H1 (cell line): Measurements from ENCODE around the gene CELF2. TPM values are rescaled to one million over a fixed set of nuclear protein-coding genes. Genes with fewer than 3 reads are reported as not detected.

ENCODE experiments used
- CTCF ChIA-PET: fragments of 300-600 bp; sonication (Branson Sonifier 250); formaldehyde crosslinking; loops from one replicate; lab custom pipeline; 2021; ENCODE audit not compliant: partially characterized antibody; lab: Charles Lee
- POLR2A ChIA-PET: fragments of 300-600 bp; sonication (Branson Sonifier 250); formaldehyde crosslinking; loops from one replicate; lab custom pipeline; 2021; ENCODE audit warnings: inconsistent platforms; ENCODE audit not compliant: partially characterized antibody; lab: Charles Lee
- DNase-seq, 2 experiments: peaks; one replicate each; pipeline versions ENCODE4 v3.0.0 to v3.0.0-alpha.2; 2010 to 2022; ENCODE audit warnings: low spot score in 2 of 2, low read depth in 1 of 2, mixed read lengths in 1 of 2
- FAIRE-seq: peaks from 2 replicates; lab custom pipeline; 2011; peaks lifted over from hg19 to GRCh38; lab: Jason Lieb, UNC
- H2AFZ ChIP-seq: 2 replicates; pipeline ENCODE4 v1.8.1; 2012; ENCODE audit warnings: low read length, inconsistent platforms
- H2AK5ac ChIP-seq: 2 replicates; pipeline ENCODE4 v1.6.1; 2013; ENCODE audit warnings: low read depth, low read length
- H2BK120ac ChIP-seq: replicated peaks from 2 replicates; pipeline ENCODE3; 2013; ENCODE audit warnings: low read depth, low read length, inconsistent platforms
- H2BK12ac ChIP-seq: 2 replicates; pipeline ENCODE4 v1.6.1; 2013; ENCODE audit warnings: low read depth, low read length
- H2BK15ac ChIP-seq: 2 replicates; pipeline ENCODE4 v1.6.1; 2013; ENCODE audit warnings: low read length
- H2BK20ac ChIP-seq: 2 replicates; pipeline ENCODE4 v1.6.1; 2013; ENCODE audit warnings: low read length
- H2BK5ac ChIP-seq: 2 replicates; pipeline ENCODE4 v1.6.1; 2013; ENCODE audit warnings: low read depth, low read length
- H3K14ac ChIP-seq: 2 replicates; pipeline ENCODE4 v1.6.1; 2013; ENCODE audit warnings: inconsistent platforms; ENCODE audit not compliant: insufficient read length
- H3K18ac ChIP-seq: 2 replicates; pipeline ENCODE4 v1.6.1; 2013; ENCODE audit warnings: low read length; ENCODE audit errors: extremely low read depth
- H3K23ac ChIP-seq: 2 replicates; pipeline ENCODE4 v1.6.1; 2013; ENCODE audit warnings: inconsistent platforms; ENCODE audit not compliant: insufficient read length
- H3K23me2 ChIP-seq: 2 replicates; pipeline ENCODE4 v1.6.1; 2013; ENCODE audit warnings: low read depth, low read length
- H3K27ac ChIP-seq: 2 replicates; pipeline ENCODE4 v1.6.1; 2011; ENCODE audit warnings: low read depth, low read length, inconsistent platforms
- H3K27me3 ChIP-seq, 4 experiments: replicated peaks in 1 of 4; 1 replicate in 1 of 4; 2 replicates in 3 of 4; pipeline versions ENCODE4 v1.6.1 to v1.8.1; 2011 to 2013; ENCODE audit warnings: low read length in 3 of 4, mild to moderate bottlenecking in 3 of 4, inconsistent platforms in 2 of 4, mixed read lengths in 2 of 4, moderate library complexity in 1 of 4; ENCODE audit not compliant: control insufficient read depth in 3 of 4, insufficient read depth in 3 of 4; ENCODE audit errors: extremely low read depth in 1 of 4
- H3K36me3 ChIP-seq, 4 experiments: 2 replicates each; pipeline versions ENCODE4 v1.6.1 to v1.8.1; 2011 to 2013; ENCODE audit warnings: mild to moderate bottlenecking in 4 of 4, low read length in 3 of 4, moderate library complexity in 2 of 4, control low read depth in 1 of 4, inconsistent platforms in 1 of 4; ENCODE audit not compliant: insufficient read depth in 4 of 4, control insufficient read depth in 2 of 4
- H3K4ac ChIP-seq: replicated peaks from 2 replicates; pipeline ENCODE3; 2013; ENCODE audit warnings: low read length, low read depth, mixed read lengths, inconsistent platforms; ENCODE audit not compliant: insufficient read length
- H3K4me1 ChIP-seq, 4 experiments: replicated peaks in 1 of 4; 1 replicate in 1 of 4; 2 replicates in 3 of 4; pipeline versions ENCODE4 v1.6.1 to v1.8.1; 2011 to 2013; ENCODE audit warnings: low read length in 3 of 4, inconsistent platforms in 2 of 4, mixed read lengths in 1 of 4; ENCODE audit not compliant: insufficient read depth in 4 of 4, control insufficient read depth in 3 of 4
- H3K4me2 ChIP-seq, 2 experiments: 2 replicates each; pipeline versions ENCODE4 v1.6.1 to v1.8.1; 2011 to 2013; ENCODE audit warnings: low read depth in 2 of 2, low read length in 2 of 2, control low read depth in 1 of 2, inconsistent platforms in 1 of 2, mild to moderate bottlenecking in 1 of 2; ENCODE audit not compliant: insufficient read depth in 1 of 2
- H3K4me3 ChIP-seq, 4 experiments: fragments of 200-600, 300-600 bp in 1 of 4; sonication (generic), shearing (Covaris generic), sonication (Bioruptor Twin) in 1 of 4; 2 replicates each; pipeline versions ENCODE4 v1.5.1 to v1.8.1; 2011 to 2016; ENCODE audit warnings: low read length in 4 of 4, low read depth in 3 of 4, control low read depth in 2 of 4, inconsistent platforms in 2 of 4, mild to moderate bottlenecking in 2 of 4, mixed read lengths in 1 of 4, moderate library complexity in 1 of 4; ENCODE audit not compliant: insufficient read depth in 2 of 4; ENCODE audit errors: extremely low read depth in 1 of 4
- H3K56ac ChIP-seq: replicated peaks from 2 replicates; pipeline ENCODE3; 2013; ENCODE audit warnings: low read depth, mild to moderate bottlenecking, mixed read lengths, low read length, inconsistent platforms; ENCODE audit not compliant: insufficient read length
- H3K79me1 ChIP-seq: 2 replicates; pipeline ENCODE4 v1.6.1; 2013; ENCODE audit warnings: low read depth, low read length, control low read depth
- H3K79me2 ChIP-seq, 2 experiments: 2 replicates each; pipeline versions ENCODE4 v1.6.1 to v1.8.1; 2012 to 2013; ENCODE audit warnings: low read length in 2 of 2, mild to moderate bottlenecking in 2 of 2, inconsistent platforms in 1 of 2; ENCODE audit not compliant: insufficient read depth in 2 of 2, control insufficient read depth in 1 of 2
- H3K9ac ChIP-seq, 4 experiments: replicated peaks in 1 of 4; 1 replicate in 1 of 4; 2 replicates in 3 of 4; pipeline versions ENCODE4 v1.6.1 to v1.8.1; 2011 to 2013; ENCODE audit warnings: low read depth in 3 of 4, low read length in 3 of 4, control low read depth in 2 of 4, mild to moderate bottlenecking in 2 of 4, moderate library complexity in 2 of 4, inconsistent platforms in 1 of 4; ENCODE audit errors: extremely low read depth in 1 of 4
- H3K9me3 ChIP-seq, 2 experiments: 2 replicates each; pipeline versions ENCODE4 v1.6.1 to v1.8.1; 2012 to 2013; ENCODE audit warnings: mild to moderate bottlenecking in 2 of 2, moderate library complexity in 2 of 2, control low read depth in 1 of 2, inconsistent platforms in 1 of 2, low read depth in 1 of 2, low read length in 1 of 2, mixed read lengths in 1 of 2; ENCODE audit not compliant: insufficient read depth in 2 of 2
- H4K20me1 ChIP-seq, 2 experiments: replicated peaks in 1 of 2; 2 replicates each; pipeline versions ENCODE3 to v1.8.1; 2011 to 2013; ENCODE audit warnings: inconsistent platforms in 2 of 2, low read length in 2 of 2, mild to moderate bottlenecking in 1 of 2; ENCODE audit not compliant: insufficient read depth in 2 of 2, control insufficient read depth in 1 of 2
- H4K5ac ChIP-seq: 2 replicates; pipeline ENCODE4 v1.6.1; 2013; ENCODE audit warnings: low read length, low read depth, mixed read lengths, inconsistent platforms; ENCODE audit not compliant: insufficient read length
- H4K8ac ChIP-seq: 2 replicates; pipeline ENCODE4 v1.8.0; 2013; ENCODE audit warnings: mild to moderate bottlenecking, moderate library complexity, low read length, inconsistent platforms; ENCODE audit not compliant: insufficient read depth; ENCODE audit errors: extremely low read depth
- H4K91ac ChIP-seq: replicated peaks from 2 replicates; pipeline ENCODE3; 2013; ENCODE audit warnings: low read length, mixed read lengths, inconsistent platforms; ENCODE audit not compliant: insufficient read length
- ATF2 ChIP-seq: IDR thresholded peaks from 2 replicates; pipeline ENCODE4 v1.6.1; 2012; ENCODE audit warnings: low read length, inconsistent platforms
- BRCA1 ChIP-seq: IDR thresholded peaks from 2 replicates; pipeline ENCODE4 v1.6.1; 2012; ENCODE audit warnings: low read depth, low read length, improper control_type of control experiment
- CTCF ChIP-seq, 3 experiments: IDR thresholded peaks; 1 replicate in 2 of 3; 2 replicates in 1 of 3; pipeline versions ENCODE4 v1.5.1 to v1.6.1; 2011; ENCODE audit warnings: low read length in 3 of 3, mild to moderate bottlenecking in 3 of 3, inconsistent platforms in 2 of 3, low read depth in 1 of 3, moderate library complexity in 1 of 3; ENCODE audit not compliant: insufficient read depth in 1 of 3; ENCODE audit errors: control extremely low read depth in 1 of 3
- RAD21 ChIP-seq, 2 experiments: IDR thresholded peaks in 1 of 2; conservative IDR thresholded peaks in 1 of 2; 2 replicates each; pipeline ENCODE4 v1.6.1; 2011; ENCODE audit warnings: low read depth in 2 of 2, low read length in 2 of 2, improper control_type of control experiment in 1 of 2, inconsistent platforms in 1 of 2, mild to moderate bottlenecking in 1 of 2, moderate library complexity in 1 of 2
- whole genome bisulfite sequencing, 2 experiments: shearing (Covaris generic) in 1 of 2; methylation state at CpG; one replicate each; pipeline versions ENCODE4 v1.1.6 to v1.1.7; 2013 to 2015; ENCODE audit warnings: low lambda C conversion rate in 2 of 2, mixed read lengths in 2 of 2, inconsistent platforms in 1 of 2, low coverage in 1 of 2, missing lambda C conversion rate in 1 of 2; ENCODE audit not compliant: insufficient replicate concordance in 2 of 2, insufficient coverage in 1 of 2, insufficient read length in 1 of 2; ENCODE audit errors: extremely low coverage in 1 of 2, missing lambda C conversion rate in 1 of 2; 5-methylcytosine and 5-hydroxymethylcytosine counted together
- polyA plus RNA-seq, 7 experiments: library from polyadenylated mRNA; depleted of rRNA in 3 of 7; stranded (reverse) in 5 of 7; unstranded in 2 of 7; fragments of >200 nt in 5 of 7; fragments of 200-250 nt in 2 of 7; gene quantifications; 1 replicate in 5 of 7; 2 replicates in 1 of 7; 4 replicates in 1 of 7; pipeline versions ENCODE4 v1.2.1 to v1.2.3, GENCODE V29; 2011 to 2013; ENCODE audit warnings: missing spikeins in 2 of 7, mixed read lengths in 2 of 7
- total RNA-seq: library from RNA; stranded (reverse); fragmentation: NEBNext Ultra II Directional; extraction: Animal tissue kit (Norgen Biotek cat#: 25700); gene quantifications from 2 replicates; pipeline ENCODE4 v1.2.1, GENCODE V29; 2021

Gene CELF2
- total and polyA plus RNA-seq, 2 of the 8 experiments (the other 6 are each of a cell fraction or from before 2014, with no cell fraction given) = 18.3 to 22.7 TPM

GRCh38 chr10:11036424-11037011 lies 18.8 kb downstream of the CELF2 start:
- H2BK15ac ChIP-seq = no peak overlapping the region
- no peak overlapping the region for H2BK12ac ChIP-seq
- H2AFZ ChIP-seq = no peak overlapping the region
- no peak overlapping the region for H4K8ac ChIP-seq
- H3K36me3 ChIP-seq = no peaks in the 10 kb centered on the region
- H3K79me1 ChIP-seq = no peaks in the 10 kb centered on the region; the same call in 1 of the 2 replicates
- H2BK5ac ChIP-seq = no peak overlapping the region
- H3K4me2 ChIP-seq = no peak overlapping the region
- no peak overlapping the region for H3K56ac ChIP-seq
- H4K20me1 ChIP-seq = no peaks in the 10 kb centered on the region
- no peak for DNase-seq
- H3K9ac ChIP-seq = no peak overlapping the region
- CTCF ChIA-PET = interaction anchor here (0.6 to 2.6 kb wide), 25 partner anchors 10 to 1269 kb away, joined by 3 to 17 read pairs (median 4); partner anchors contain the start of gene CELF2
- no peak overlapping the region for H4K5ac ChIP-seq
- no peaks in the 10 kb centered on the region for H3K27me3 ChIP-seq
- no peaks in the 10 kb centered on the region for H3K9me3 ChIP-seq
- no peak overlapping the region for H2BK120ac ChIP-seq
- no peak overlapping the region for H2AK5ac ChIP-seq
- no peak overlapping the region for H3K23ac ChIP-seq
- no peak overlapping the region for H4K91ac ChIP-seq
- no peak overlapping the region for H3K4me3 ChIP-seq
- WGBS, 2 experiments = 79% methylated on average over 5 of the region's 5 CpGs; no CpG with 5 or more reads in 1 of the 2 experiments
- no peak overlapping the region for H3K4ac ChIP-seq
- peaks cover 2 to 12% (median 8%) of the 10 kb centered on the region in 4 experiments; a peak in 4 of 7 replicates for H3K4me1 ChIP-seq
- no peak overlapping the region for H3K14ac ChIP-seq
- H3K79me2 ChIP-seq = peaks cover 0 to 4% of the 10 kb centered on the region in 2 experiments; a peak in 1 of 4 replicates
- POLR2A ChIA-PET = no interaction called here
- H3K18ac ChIP-seq = no peak overlapping the region
- peak; percentile 70 for FAIRE-seq
- H3K27ac ChIP-seq = no peak overlapping the region
- TF ChIP-seq RAD21 (IDR thresholded peaks at IDR 0.05 in 1 of 2, conservative IDR thresholded peaks at IDR 0.05 in 1 of 2; ENCODE audit: low read depth in 2 of 2, low read length in 2 of 2) (peak; percentile 71 to 77), BRCA1 (no peak), ATF2 (no peak), CTCF (IDR thresholded peaks at IDR 0.05; ENCODE audit: control extremely low read depth in 1 of 3, insufficient read depth in 1 of 3, low read depth in 1 of 3, low read length in 3 of 3) (peak in 2 of 3 experiments; percentile 43 to 65; a peak in 3 of 4 replicates)
- no peak overlapping the region for H2BK20ac ChIP-seq
- H3K23me2 ChIP-seq = no peaks in the 10 kb centered on the region
